Erythroblast (primary cell): ENCODE measurements around the gene PGBD5.

ENCODE experiments used
- GATA1 ChIP-seq: IDR thresholded peaks from 2 replicates; pipeline ENCODE4 v1.6.1; 2011; ENCODE audit warnings: low read depth, mild to moderate bottlenecking, control low read depth, low read length, moderate library complexity
- POLR2A ChIP-seq: IDR thresholded peaks from 2 replicates; pipeline ENCODE4 v1.6.1; 2011; ENCODE audit warnings: mild to moderate bottlenecking, low read length

DNA sequence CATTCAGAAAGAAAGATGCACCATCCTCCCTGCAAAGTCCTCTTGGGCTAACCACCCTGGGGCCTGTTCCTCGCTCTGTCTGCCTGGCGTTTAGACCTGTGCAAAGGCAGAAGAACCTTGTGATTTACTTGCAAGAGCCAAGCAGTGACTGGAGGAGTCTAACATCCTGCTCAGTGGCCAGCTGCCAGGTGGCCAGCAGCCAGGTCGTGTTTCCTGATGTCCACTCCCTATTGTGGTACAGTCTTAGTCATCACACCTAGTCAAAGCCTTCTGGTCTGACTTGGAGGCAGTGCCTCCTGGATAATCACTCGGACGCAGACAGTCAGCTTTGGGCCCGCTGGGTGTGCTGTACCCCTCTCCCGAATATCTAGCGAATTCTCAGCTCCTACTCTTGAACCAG, 118.1 kb downstream of the PGBD5 start:
- no peak for TF ChIP-seq POLR2A
- TF ChIP-seq GATA1: no peak
